GOT3 (cell line): Measurements from ENCODE around the gene FAP.

ENCODE experiments used
- DNase-seq: peaks from one replicate; lab custom pipeline; 2025; ENCODE audit warnings: mixed read lengths; lab: John Stamatoyannopoulos, UW

The FAP gene

DNA sequence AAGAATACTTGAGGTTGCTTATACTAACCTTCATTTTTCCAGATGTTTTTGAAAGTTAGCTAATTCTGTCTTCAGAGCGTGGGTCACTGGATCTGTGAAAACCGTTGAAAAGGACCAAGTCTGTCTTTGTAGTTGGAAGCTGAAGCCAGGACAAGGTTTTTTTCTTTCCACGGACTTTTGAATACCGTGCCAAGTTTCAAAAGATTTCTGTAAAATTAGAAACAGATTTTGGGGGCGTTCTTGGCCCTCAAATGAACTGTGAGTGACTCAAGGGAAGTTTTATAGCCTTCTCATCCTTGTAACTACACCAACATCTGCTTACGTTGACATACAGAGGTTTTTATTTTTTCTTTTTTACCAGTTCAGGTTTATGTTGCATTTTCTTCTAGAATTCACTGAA, at the start of gene FAP:
Gene FAP (minus strand): TSS at position 152 of the 400 bp plus-strand sequence. CDS start 118 bp downstream, at position 34.
- DNase-seq, result no peak

DNA sequence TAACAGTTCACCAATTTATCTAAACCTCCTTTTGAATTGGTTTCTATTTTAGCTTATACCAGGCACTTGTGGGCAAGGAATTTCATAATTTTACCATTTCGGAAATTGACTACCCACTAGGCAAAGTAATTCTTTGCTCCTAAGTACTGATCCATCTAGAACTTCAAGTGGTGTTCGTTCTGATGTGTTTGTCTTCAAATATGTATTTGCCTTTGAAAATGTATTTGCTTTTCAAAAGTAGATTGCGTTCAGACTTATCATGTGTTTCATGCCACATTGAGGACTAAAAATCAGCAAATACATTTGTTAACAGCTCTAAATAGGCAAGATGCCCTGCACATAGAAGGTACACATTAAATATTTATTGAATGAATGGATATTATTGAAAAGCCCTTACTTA, 48.5 kb upstream of the FAP start:
- no peak for DNase-seq

- no peak for DNase-seq
Measured at GRCh38 chr2:162282765-162283425, 39.6 kb upstream of the FAP start.

- no peak for DNase-seq
Measured at GRCh38 chr2:162280654-162281053, 37.4 kb upstream of the FAP start.

GRCh38 chr2:162277381-162277780, 34.1 kb upstream of the FAP start:
- no peak for DNase-seq

DNA sequence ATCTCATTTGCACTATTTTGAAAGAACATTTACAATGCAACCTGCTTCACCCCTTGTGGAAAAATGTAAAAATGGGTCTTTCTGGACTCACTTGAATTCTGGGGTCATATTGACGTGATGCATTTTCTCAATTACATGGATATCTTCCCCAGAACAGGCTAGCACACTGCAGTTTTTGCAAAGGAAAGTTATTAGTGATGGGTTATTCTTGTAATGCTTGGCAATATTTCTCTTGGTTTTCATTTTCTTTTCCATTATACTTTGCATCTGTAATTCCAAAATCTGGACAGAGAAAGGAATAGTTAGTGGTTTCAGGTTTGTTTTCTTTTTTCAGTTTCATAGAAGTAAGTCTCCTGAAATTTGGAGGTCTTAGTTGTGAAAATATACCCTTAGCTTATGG, 24.8 kb upstream of the FAP start:
- no peak for DNase-seq

DNA sequence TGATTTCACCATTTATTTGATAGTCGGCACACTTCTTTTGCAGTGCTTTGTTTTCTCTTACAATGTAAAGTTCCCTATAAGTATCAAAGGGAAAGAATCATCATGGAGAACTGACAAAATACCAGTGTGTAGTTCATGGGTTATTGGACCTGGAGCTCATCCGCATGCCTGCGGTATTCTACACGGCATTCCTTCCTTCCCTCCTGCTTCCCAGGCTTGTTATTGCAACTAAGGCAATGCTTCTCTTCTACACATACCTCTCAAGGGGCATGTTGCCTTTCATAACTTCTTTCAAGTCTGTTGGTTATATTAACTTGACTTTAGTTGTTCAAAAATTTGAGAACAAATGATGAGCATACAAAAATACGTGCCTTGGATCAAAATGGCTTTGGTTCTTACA, 24.3 kb upstream of the FAP start:
- no peak for DNase-seq

DNA sequence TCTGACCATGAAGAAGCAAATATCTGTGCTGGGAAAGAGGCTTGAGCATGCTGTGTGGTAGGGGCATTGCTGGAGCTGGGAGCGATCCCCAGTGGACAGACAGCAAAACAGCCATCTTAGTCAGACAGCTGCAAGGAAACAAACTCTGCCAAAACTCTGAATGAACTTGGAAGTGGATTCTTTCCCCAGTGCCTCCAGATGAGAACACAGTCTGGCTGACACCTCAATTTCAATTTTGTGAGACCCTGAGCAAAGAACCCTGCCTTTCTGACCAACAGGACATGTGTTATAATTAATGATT, 23.2 kb upstream of the FAP start:
- no peak for DNase-seq

GRCh38 chr2:162265666-162266459, 22.6 kb upstream of the FAP start:
- no peak for DNase-seq

GRCh38 chr2:162261032-162261945, 18.0 kb upstream of the FAP start:
- DNase-seq, result peak; percentile 13

GRCh38 chr2:162258686-162259085, 15.4 kb upstream of the FAP start:
- no peak for DNase-seq

GRCh38 chr2:162258169-162258568, 14.9 kb upstream of the FAP start:
- no peak for DNase-seq

DNA sequence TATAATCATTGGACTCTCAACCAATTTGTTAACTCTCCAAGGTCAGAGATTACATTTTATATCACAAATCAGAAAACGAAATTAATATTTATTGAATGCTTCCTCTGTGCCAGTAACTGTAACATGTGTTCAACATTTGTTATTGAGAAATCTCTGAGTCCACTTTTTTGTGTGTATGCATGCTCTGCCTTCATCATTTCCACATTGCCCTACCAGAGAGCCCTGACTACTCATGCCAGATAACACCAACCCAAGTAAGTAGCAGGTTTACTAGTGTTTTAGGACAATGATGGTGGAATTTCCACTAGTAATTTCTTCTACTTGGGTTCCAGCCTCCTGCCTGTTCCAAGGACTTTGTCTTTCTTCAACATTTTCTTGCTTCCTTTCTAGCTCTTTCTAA, 14.2 kb upstream of the FAP start:
- no peak for DNase-seq

DNA sequence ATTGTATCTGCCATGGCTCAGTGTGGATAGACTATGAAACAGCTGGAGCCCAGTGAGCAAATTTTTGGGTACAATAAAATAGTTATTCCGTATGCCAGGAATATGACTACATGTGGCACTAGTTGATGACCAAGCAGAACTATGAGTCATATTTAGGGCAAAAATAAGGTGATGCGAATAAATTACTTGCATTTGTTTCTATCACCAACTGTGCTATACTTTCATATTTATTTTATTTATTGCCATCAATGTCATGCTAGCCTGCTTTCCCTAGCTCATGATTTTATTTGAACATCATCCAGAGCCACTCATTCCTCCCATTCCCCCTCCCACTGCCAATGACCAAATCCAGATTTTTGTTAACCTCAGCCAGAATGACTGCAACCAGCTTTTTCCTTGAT, 13.3 kb upstream of the FAP start:
- DNase-seq, result no peak

DNA sequence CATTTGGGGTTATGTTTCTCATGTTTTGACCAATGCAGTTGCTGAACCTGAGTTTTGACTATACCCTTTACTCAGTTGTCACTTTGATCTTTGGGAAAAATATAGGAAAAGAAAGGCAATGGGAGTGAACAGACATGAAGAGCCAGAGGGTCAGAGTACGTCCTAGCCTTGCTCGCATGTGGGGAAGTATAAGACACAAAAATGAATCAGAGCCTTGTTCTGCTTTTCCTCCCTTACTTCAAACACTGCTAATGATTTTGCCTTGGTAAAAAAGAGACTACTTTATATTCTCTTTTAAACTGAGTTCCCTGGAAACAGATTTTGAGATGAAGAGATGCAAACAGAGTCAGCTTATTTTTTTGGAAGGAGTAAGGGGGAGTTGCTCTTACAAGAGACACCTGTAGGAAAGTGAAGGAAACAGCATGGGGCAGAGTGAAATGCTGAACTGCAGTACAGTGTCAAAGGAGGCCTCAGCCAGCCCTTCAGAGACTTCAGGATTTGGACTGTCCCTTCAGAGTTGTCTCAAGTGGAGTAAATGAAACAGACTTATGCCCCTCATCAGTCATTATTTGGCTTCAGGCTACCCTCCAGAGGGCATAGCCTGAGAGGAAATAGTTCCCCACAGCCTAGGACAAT, 11.1 kb upstream of the FAP start:
- no peak for DNase-seq

- DNase-seq, result no peak
Measured at GRCh38 chr2:162253435-162253834, 10.2 kb upstream of the FAP start.

DNA sequence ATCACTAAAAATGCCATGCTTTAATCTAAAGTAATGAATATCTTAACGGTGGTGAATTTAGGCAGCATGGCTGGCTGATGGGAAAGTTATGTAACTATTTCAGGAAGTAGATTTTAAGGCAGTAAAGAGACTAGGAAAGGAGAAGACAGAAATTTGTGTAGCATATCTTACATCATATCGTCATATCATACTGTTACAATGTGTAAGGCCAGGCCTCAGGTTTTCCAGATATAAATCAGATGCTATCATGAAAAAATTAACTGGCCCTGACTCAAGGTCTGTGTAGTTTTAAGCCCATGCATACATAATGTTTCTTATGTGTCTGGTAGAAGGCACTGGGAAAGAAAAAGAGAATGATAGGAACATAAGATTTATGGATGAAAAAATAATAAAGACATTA, 8.9 kb upstream of the FAP start:
- DNase-seq, result no peak

- no peak for DNase-seq
Measured at GRCh38 chr2:162245781-162246180, 2.5 kb upstream of the FAP start.

DNA sequence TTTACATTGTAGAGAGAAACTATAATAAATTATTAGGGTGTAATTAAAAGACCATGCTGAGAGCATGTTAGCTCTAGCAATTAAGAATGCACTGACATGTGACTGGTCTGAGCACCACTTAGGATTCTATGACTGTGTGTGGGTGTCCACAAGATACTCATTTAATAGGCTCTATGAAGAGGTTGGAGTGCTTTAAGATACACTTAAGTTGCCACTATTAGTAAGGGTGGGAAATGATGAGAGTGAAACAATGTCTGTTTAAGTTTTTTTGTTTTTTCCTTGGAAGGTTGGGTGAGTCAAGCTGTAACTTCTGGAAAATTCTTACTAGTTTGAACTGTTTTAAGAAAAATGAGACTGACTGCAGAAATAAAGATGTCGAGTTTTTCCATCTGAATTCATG, 1.8 kb upstream of the FAP start:
- DNase-seq, result no peak

GRCh38 chr2:162244541-162245031, 1.3 kb upstream of the FAP start:
- no peak for DNase-seq

DNA sequence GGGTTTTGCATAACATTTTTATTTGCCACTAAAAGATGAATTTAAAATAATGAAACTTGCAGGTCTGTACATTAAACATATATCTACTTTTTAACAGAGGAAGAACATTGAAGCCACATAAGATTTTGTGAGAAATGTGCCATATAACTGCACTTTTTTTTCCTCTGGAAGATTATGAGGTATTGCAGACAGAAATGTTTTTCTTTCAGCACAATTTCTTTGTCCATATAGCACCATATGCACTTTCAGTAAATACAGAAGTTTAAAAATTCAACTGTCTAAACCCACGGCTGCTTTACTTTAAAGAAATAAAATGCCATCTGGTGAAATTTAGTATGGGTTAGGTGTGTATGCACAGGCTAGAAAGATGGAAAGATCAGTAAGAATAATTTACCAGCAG, 470 bp upstream of the FAP start:
- no peak for DNase-seq

DNA sequence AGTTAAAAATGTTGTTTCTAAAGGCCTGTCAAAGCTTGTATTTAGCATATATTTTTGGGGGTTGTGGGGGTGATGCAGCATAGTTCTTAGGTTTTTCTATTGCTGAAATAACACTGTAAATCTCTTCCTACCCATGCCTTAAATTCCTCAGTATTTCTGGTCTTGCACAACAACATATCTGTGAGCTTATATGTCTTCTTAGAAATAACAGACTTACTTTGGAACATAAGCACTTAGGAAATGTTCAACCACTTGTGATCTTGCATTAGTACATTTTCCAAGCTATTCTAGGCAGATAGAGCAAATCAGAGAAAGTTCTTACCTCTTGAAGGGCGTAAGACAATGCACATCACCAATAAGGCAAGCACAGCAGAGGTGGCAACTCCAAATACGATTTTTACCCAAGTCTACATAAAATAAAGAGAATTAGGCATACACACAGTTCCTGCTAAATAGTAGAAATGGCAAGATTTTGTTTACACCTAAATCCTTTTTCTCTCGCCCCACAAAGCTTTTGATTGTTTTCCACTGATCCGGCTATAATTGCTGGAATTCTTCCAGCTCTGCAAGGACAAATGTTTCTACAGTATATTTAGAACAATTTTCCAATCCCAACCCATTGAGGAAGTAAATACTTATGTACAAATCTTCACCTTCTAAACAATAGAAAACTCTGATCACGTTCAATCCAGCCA, 512 bp downstream of the FAP start:
- DNase-seq, result no peak
